ENCODE results near the gene PAQR4.

Gene PAQR4

GRCh38 chr16:3007957-3008689 is 39.0 kb downstream of the PAQR4 start:
- no peak for DNase-seq

- DNase-seq: no peak
Measured at GRCh38 chr16:3008690-3009037, 39.5 kb downstream of the PAQR4 start.

- DNase-seq: no peak
Measured at GRCh38 chr16:3009568-3010390, 40.6 kb downstream of the PAQR4 start.

DNA sequence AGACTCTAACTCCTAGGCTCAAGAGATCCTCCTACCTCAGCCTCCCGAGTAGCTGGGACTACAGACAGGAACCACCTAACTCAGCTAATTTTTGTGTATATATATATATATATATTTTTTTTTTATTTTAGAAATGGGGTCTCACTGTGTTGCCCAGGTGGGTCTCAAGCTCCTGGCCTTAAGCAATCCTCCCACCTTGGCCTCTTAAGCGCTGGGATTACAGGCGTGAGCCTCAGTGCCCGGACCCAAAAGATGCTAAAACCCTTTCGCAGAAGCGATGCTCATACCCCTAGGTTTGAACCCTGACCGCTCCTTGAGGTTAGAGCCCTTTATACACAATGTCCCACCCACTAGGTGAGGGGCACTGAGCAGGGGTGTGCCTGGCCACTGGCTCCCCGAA is 41.4 kb downstream of the PAQR4 start:
- no peak for DNase-seq

GRCh38 chr16:3012246-3012645 is 43.1 kb downstream of the PAQR4 start:
- DNase-seq: no peak

GRCh38 chr16:3012828-3013420 is 43.8 kb downstream of the PAQR4 start, which contains the start of gene CLDN9:
Gene CLDN9, plus strand, starts transcription at chr16:3012923. Its CDS starts 440 bp downstream, at chr16:3013363.
- DNase-seq: no peak

DNA sequence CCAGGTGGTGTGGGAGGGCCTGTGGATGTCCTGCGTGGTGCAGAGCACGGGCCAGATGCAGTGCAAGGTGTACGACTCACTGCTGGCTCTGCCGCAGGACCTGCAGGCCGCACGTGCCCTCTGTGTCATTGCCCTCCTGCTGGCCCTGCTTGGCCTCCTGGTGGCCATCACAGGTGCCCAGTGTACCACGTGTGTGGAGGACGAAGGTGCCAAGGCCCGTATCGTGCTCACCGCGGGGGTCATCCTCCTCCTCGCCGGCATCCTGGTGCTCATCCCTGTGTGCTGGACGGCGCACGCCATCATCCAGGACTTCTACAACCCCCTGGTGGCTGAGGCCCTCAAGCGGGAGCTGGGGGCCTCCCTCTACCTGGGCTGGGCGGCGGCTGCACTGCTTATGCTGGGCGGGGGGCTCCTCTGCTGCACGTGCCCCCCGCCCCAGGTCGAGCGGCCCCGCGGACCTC is 44.4 kb downstream of the PAQR4 start:
- no peak for DNase-seq

GRCh38 chr16:3013998-3014690 is 45.0 kb downstream of the PAQR4 start:
- DNase-seq: no peak

DNA sequence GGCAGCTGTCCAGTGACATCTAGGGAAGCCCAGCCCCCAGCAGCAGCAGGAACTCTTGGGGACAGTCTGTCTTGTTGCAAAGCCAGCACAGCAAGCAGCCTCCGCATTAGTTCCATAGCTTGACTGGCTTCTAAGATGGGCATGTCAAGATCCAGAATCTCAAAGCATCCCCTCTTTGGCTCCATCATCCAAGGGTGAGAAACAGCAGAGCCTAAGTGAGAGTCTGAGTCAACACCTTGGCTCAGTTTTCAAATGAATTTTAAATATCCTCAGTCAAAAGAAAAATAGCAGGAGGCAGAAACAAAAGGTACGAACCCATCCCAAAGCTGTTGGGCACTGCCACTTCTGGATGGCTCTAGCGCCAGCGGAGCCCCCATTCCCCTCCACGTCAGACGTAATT is 45.8 kb downstream of the PAQR4 start:
- no peak for DNase-seq

GRCh38 chr16:3015865-3016521 is 46.8 kb downstream of the PAQR4 start:
- DNase-seq: no peak

DNA sequence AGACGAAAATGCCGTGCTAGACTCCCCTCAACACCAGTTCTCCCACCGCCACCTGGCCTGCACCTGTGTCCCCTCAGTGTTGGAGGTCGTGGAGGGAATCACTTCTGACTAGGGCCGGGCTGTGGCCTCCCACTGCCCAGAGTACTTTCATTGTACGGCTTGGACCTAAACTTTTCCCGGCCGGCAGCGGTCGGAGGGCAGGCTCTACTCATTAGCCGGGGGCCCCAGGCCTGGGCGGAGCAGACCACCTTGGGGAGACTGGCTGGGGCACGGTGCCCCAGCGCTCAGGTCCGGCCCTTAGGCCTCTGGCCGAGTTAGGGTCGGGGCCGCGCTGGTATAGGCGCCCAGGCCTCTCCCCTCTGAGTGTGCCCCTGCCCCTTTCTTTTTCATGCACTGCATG is 48.2 kb downstream of the PAQR4 start:
- DNase-seq: no peak

GRCh38 chr16:3017794-3018506 is 48.8 kb downstream of the PAQR4 start, which contains the start of gene CLDN6:
Gene CLDN6, minus strand, starts transcription at chr16:3018183. Its CDS starts 2,162 bp downstream, at chr16:3016021.
- DNase-seq: no peak

- DNase-seq: no peak
Measured at GRCh38 chr16:3019594-3020246, 50.6 kb downstream of the PAQR4 start.

GRCh38 chr16:3020247-3020603 is 51.1 kb downstream of the PAQR4 start, which contains the start of gene TNFRSF12A:
Gene TNFRSF12A, plus strand, starts transcription at chr16:3020368. Its CDS starts 30 bp downstream, at chr16:3020398.
- DNase-seq: peak; percentile 56

- DNase-seq: peak; percentile 47
Measured at GRCh38 chr16:3020604-3021448, 51.7 kb downstream of the PAQR4 start.

DNA sequence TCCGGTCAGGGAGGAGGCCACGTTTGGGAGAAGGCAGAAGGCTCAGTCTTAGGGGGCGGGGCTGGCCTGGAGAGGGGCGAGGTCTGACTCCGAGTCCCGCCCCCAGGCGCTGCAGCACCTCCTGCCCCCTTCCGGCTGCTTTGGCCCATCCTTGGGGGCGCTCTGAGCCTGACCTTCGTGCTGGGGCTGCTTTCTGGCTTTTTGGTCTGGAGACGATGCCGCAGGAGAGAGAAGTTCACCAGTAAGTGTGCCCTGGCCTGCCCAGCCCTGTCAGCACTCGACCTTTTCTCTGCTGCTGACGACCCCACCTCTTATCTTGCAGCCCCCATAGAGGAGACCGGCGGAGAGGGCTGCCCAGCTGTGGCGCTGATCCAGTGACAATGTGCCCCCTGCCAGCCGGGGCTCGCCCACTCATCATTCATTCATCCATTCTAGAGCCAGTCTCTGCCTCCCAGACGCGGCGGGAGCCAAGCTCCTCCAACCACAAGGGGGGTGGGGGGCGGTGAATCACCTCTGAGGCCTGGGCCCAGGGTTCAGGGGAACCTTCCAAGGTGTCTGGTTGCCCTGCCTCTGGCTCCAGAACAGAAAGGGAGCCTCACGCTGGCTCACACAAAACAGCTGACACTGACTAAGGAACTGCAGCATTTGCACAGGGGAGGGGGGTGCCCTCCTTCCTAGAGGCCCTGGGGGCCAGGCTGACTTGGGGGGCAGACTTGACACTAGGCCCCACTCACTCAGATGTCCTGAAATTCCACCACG is 52.5 kb downstream of the PAQR4 start:
- peak; percentile 83 for DNase-seq

DNA sequence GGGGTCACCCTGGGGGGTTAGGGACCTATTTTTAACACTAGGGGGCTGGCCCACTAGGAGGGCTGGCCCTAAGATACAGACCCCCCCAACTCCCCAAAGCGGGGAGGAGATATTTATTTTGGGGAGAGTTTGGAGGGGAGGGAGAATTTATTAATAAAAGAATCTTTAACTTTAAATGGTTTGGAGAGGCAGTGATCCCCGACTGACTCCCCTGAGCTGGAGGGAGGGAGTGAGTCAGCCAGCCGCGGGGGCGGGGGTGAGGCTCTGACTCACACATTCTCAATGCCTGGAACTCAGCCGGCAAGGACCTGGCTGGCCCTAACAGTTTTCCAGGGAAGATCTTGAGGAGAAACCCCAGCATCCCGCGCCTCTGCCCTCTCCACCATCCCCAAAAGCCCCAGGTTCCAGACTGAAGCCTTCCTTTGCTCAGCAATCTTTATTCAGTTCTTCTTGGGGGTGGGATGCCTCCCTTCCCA is 53.1 kb downstream of the PAQR4 start:
- peak; percentile 87 for DNase-seq

DNA sequence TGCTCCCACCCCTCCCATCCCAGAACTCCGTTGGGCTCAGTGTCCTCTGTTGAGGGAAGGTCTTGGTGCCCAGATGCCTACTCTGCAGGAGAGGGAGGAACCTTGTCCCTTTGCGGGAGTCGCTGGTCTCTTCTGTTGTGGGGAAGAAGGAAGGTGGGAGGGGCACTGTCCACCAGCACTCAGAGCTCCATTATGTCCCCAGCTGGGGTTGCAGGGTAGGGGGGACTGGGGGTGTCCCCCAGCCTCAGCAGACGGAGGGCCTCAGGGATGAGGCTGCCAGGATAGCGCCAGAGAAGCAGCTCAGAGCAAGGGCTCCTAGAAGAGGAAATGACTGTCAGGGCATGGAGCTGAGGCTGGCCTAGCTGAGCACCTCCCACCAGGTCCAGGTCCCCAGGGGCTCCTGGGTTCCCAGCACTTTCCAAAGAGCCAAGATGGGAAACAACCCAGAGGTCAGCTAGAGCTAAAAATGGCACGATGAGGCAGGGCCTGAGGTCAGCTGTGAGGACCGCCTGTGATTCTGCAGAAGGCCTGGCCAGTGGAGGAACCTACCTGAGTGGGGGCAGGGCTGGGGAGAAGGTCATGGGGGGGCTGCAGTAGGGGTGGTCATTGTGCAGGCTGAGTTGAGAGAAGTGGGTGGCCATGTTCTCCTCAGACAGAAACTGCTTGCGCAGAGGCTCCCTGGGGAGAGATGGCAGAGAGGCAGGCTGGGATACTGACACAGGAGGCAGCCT is 53.7 kb downstream of the PAQR4 start:
- DNase-seq: no peak
